Muscle layer of colon (tissue), 2 donors: Measurements from ENCODE around the gene ANAPC5.

ENCODE experiments used
- H3K27ac ChIP-seq: one replicate; pipeline ENCODE4 v1.7.0; 2013; ENCODE audit warnings: low read depth, mild to moderate bottlenecking, low read length, moderate library complexity
- H3K27me3 ChIP-seq, 2 donors: one replicate each; pipeline ENCODE4 v1.7.0; 2013; ENCODE audit warnings: low read length in 2 of 2, mild to moderate bottlenecking in 2 of 2; ENCODE audit not compliant: insufficient read depth in 2 of 2, control insufficient read depth in 1 of 2
- H3K36me3 ChIP-seq: one replicate; pipeline ENCODE4 v1.7.0; 2013; ENCODE audit warnings: mild to moderate bottlenecking, low read length; ENCODE audit not compliant: insufficient read depth
- H3K4me1 ChIP-seq: one replicate; pipeline ENCODE4 v1.7.0; 2013; ENCODE audit warnings: mild to moderate bottlenecking, low read length; ENCODE audit not compliant: insufficient read depth
- H3K4me3 ChIP-seq, 2 donors: one replicate each; pipeline ENCODE4 v1.7.0; 2013; ENCODE audit warnings: low read length in 2 of 2, low read depth in 1 of 2, mild to moderate bottlenecking in 1 of 2, moderate library complexity in 1 of 2
- H3K9ac ChIP-seq: one replicate; pipeline ENCODE4 v1.7.0; 2013; ENCODE audit warnings: low read length
- H3K9me3 ChIP-seq: one replicate; pipeline ENCODE4 v1.7.0; 2013; ENCODE audit warnings: mild to moderate bottlenecking, low read length
- donor health status: abdominal sarcoma.
- donor health status: Adenocarcinoma of cecum.

ANAPC5 gene

DNA sequence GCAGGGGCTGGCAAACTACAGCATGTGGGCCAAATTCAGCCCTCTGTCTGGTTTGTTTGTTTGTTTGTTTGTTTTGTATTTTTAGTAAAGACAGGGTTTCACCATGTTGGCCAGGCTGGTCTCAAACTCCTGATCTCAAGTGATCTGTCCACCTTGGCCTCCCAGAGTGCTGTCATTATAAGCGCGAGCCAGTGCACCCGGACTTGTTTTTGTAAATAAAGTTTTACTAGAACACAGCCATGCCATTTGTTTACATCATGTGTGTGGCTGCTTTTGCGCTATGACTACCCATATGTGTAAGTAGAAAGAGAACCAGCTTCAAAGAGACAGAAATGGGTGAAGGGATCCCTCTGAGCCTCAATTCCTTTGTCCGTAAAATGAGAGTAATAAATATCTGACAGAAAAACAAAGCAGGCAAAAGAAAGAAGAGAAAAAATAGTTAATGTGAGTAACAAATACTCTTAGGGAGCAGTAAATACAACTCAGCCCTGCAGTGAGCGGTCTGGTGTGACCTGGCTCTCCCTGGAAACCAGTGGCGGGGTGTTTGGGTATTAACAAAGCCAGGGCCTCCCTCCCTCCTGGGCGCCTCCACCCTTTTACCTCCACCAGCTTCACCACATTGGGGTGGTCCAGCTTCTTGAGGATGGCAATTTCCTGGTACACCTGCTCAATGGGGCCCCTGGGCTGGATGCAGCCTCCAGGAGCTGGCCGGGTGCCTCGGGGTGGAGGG is 88.8 kb downstream of the ANAPC5 start:
- H3K27me3 ChIP-seq: no peaks in the 10 kb centered on the region
- no peak overlapping the region for H3K27ac ChIP-seq
- H3K9ac ChIP-seq: no peak overlapping the region
- H3K4me1 ChIP-seq: no peaks in the 10 kb centered on the region
- no peak overlapping the region for H3K4me3 ChIP-seq
- H3K9me3 ChIP-seq: no peaks in the 10 kb centered on the region
- peaks cover 28% of the 10 kb centered on the region for H3K36me3 ChIP-seq

DNA sequence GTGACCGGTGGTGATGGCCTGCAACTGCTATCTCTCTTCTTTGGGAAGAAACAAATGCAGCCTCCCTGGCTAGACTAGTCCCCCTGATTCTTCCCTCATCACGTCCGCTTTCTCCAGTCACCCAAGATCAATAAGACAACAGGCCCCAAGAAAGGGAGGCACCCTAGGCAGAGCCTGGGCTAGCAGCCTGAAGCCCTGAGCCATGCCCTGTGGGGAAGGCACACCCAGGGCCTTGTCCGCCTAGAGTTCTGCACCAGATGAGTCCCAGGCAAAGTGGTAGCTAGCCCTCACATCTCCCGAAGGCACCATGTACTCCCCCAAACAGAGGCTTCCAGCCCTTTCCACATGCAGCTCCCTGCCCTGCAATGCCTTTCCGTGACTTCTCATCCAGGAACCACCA is 90.8 kb downstream of the ANAPC5 start:
- no peaks in the 10 kb centered on the region for H3K9me3 ChIP-seq
- H3K27me3 ChIP-seq: no peaks in the 10 kb centered on the region
- peaks cover 32% of the 10 kb centered on the region for H3K36me3 ChIP-seq
- H3K27ac ChIP-seq: no peak overlapping the region
- no peaks in the 10 kb centered on the region for H3K4me1 ChIP-seq
- H3K4me3 ChIP-seq: no peak overlapping the region
- H3K9ac ChIP-seq: no peak overlapping the region

DNA sequence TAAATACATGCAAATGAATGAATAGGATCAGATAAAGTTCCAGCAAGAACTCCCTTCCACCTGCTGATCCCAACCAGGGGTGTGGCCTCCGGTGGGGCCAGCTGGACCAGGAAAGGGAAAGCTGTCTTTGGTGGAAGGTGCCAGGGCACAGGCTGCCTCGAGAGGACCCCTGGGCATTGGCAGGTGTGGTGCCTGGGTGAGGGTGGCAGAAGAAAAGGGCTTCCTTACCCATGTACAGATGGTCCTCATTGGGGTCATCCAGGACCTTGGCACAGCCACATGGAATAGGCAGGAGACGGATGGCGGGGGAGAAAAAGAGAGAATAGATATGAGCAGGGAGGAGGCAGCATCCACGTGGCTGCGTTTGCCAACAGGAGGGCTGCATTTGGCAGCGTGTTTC is 92.1 kb downstream of the ANAPC5 start:
- H3K9ac ChIP-seq: no peak overlapping the region
- no peaks in the 10 kb centered on the region for H3K9me3 ChIP-seq
- no peaks in the 10 kb centered on the region for H3K27me3 ChIP-seq
- no peak overlapping the region for H3K4me3 ChIP-seq
- H3K4me1 ChIP-seq: no peaks in the 10 kb centered on the region
- H3K27ac ChIP-seq: no peak overlapping the region
- peaks cover 32% of the 10 kb centered on the region for H3K36me3 ChIP-seq

GRCh38 chr12:121259074-121259473 is 93.1 kb downstream of the ANAPC5 start:
- H3K36me3 ChIP-seq: peaks cover 38% of the 10 kb centered on the region

More at GRCh38 chr12:121259074-121259473, 93.1 kb downstream of the ANAPC5 start:
- Histone ChIP-seq H3K9me3 (no peaks in the 10 kb centered on the region), H3K9ac (no peak overlapping the region), H3K27me3 (no peaks in the 10 kb centered on the region), H3K4me3 (no peak overlapping the region), H3K4me1 (no peaks in the 10 kb centered on the region), H3K27ac (no peak overlapping the region)
